GM19099 (cell line): Measurements from ENCODE around the gene OR51A2.

Experiments used
- POLR2A ChIP-seq: IDR thresholded peaks from 3 replicates; pipeline ENCODE4 v1.6.1; 2011; ENCODE audit warnings: low read depth; ENCODE audit not compliant: insufficient read length; ENCODE audit errors: extremely low read depth

Gene OR51A2

GRCh38 chr11:4919250-4919649 lies 36.3 kb downstream of the OR51A2 start, which contains the start of gene OR51G2:
TSS of gene OR51G2 (minus strand) at chr11:4919350. CDS start at chr11:4915663, 3,687 bp downstream.
- TF ChIP-seq POLR2A = no peak

- TF ChIP-seq POLR2A = no peak
Observed at GRCh38 chr11:4916581-4916980, 38.9 kb downstream of the OR51A2 start.
